ENCODE measurements around the gene TBC1D4. TPM values are rescaled to one million over a fixed set of nuclear protein-coding genes. Genes with fewer than 3 reads are reported as not detected.
"Not testable (repeated sequence)": the region's sequence is repeated elsewhere in the genome, so short reads cannot be mapped to it uniquely, and the experiment has no call there.

The TBC1D4 gene
- total and polyA plus RNA-seq, 12 donors: 41.6 to 324 (median 191) TPM

GRCh38 chr13:75356421-75356820 is 125.5 kb downstream of the TBC1D4 start:
- peaks cover 14 to 37% of the 10 kb centered on the region in 2 donors for H3K4me1 ChIP-seq (replicated peaks in 1 of 2)
- 36 to 55% (median 46%) methylated on average over 3 of the region's 3 CpGs for WGBS, 4 donors
- TF ChIP-seq CTCF (IDR thresholded peaks at IDR 0.05) (no peak), POLR2A (IDR thresholded peaks at IDR 0.05) (no peak)
- no peaks in the 10 kb centered on the region for H3K9me3 ChIP-seq (replicated peaks in 1 of 3)
- peaks cover 0 to 21% of the 10 kb centered on the region in 2 donors for H3K36me3 ChIP-seq (replicated peaks in 1 of 2)
- DNase-seq: no peak
- H3K27ac ChIP-seq: peak overlapping the region in 1 of 5 donors; percentile 31
- H3K27me3 ChIP-seq: no peaks in the 10 kb centered on the region
- intact Hi-C loops (cut with DNase I): no loop called here
- H3K4me3 ChIP-seq: no peak overlapping the region

- no peak for DNase-seq
- H3K36me3 ChIP-seq (replicated peaks in 1 of 2): peaks cover 0 to 21% of the 10 kb centered on the region in 2 donors
- H3K27ac ChIP-seq: peak overlapping the region in 1 of 5 donors; percentile 31
- no peak for TF ChIP-seq CTCF (IDR thresholded peaks at IDR 0.05)
- no peak for TF ChIP-seq POLR2A (IDR thresholded peaks at IDR 0.05)
- no peaks in the 10 kb centered on the region for H3K9me3 ChIP-seq (replicated peaks in 1 of 3)
- H3K27me3 ChIP-seq: no peaks in the 10 kb centered on the region
- H3K4me3 ChIP-seq: no peak overlapping the region
- H3K4me1 ChIP-seq (replicated peaks in 1 of 2): peaks cover 14 to 37% of the 10 kb centered on the region in 2 donors
- intact Hi-C loops (cut with DNase I): no loop called here
Measured at GRCh38 chr13:75355609-75356008, 126.4 kb downstream of the TBC1D4 start.

- H3K4me3 ChIP-seq: no peak overlapping the region
- WGBS, 4 donors: 77 to 88% (median 82%) methylated on average over 6 of the region's 6 CpGs
- no peaks in the 10 kb centered on the region for H3K9me3 ChIP-seq (replicated peaks in 1 of 3)
- H3K27me3 ChIP-seq: no peaks in the 10 kb centered on the region
- TF ChIP-seq CTCF (IDR thresholded peaks at IDR 0.05): no peak
- TF ChIP-seq POLR2A (IDR thresholded peaks at IDR 0.05): no peak
- intact Hi-C loops (cut with DNase I): no loop called here
- H3K27ac ChIP-seq: no peak overlapping the region
- peaks cover 14 to 39% of the 10 kb centered on the region in 2 donors for H3K4me1 ChIP-seq (replicated peaks in 1 of 2)
- DNase-seq: no peak
- H3K36me3 ChIP-seq (replicated peaks in 1 of 2): peaks cover 0 to 21% of the 10 kb centered on the region in 2 donors
Measured at GRCh38 chr13:75353781-75354193, 128.2 kb downstream of the TBC1D4 start.

GRCh38 chr13:75352641-75353327 is 129.2 kb downstream of the TBC1D4 start:
- intact Hi-C loops (cut with DNase I): no loop called here
- WGBS, 4 donors: 76 to 86% (median 82%) methylated on average over 3 of the region's 3 CpGs

GRCh38 chr13:75351538-75351937 is 130.4 kb downstream of the TBC1D4 start:
- DNase-seq; H3K27me3 ChIP-seq; H3K4me3 ChIP-seq; H3K27ac ChIP-seq; H3K9me3 ChIP-seq (replicated peaks in 1 of 3); intact Hi-C loops (cut with DNase I): not testable (repeated sequence)
- Histone ChIP-seq H3K4me1 (replicated peaks in 1 of 2) (peaks cover 13 to 34% of the 10 kb centered on the region in 2 donors), H3K36me3 (replicated peaks in 1 of 2) (peaks cover 0 to 26% of the 10 kb centered on the region in 2 donors)
- WGBS, 4 donors: 86 to 98% (median 97%) methylated on average over 3 of the region's 3 CpGs

More at GRCh38 chr13:75352641-75353327, 129.2 kb downstream of the TBC1D4 start:
- Histone ChIP-seq H3K9me3 (replicated peaks in 1 of 3) (no peaks in the 10 kb centered on the region), H3K4me3 (no peak overlapping the region), H3K36me3 (replicated peaks in 1 of 2) (peaks cover 0 to 22% of the 10 kb centered on the region in 2 donors), H3K27me3 (no peaks in the 10 kb centered on the region), H3K27ac (no peak overlapping the region), H3K4me1 (replicated peaks in 1 of 2) (peaks cover 17 to 40% of the 10 kb centered on the region in 2 donors)
- TF ChIP-seq POLR2A (IDR thresholded peaks at IDR 0.05) (no peak), CTCF (IDR thresholded peaks at IDR 0.05) (no peak)
- DNase-seq: no peak
